Measurements from ENCODE around the gene TFAP2C. TPM values are rescaled to one million over a fixed set of nuclear protein-coding genes. Genes with fewer than 3 reads are reported as not detected.
A peak's percentile ranks its signal among the peaks of the same experiment; 100 is the strongest.

Gene TFAP2C
- total and polyA plus RNA-seq, 4 donors = under 0.01 TPM; not detected in 3

DNA sequence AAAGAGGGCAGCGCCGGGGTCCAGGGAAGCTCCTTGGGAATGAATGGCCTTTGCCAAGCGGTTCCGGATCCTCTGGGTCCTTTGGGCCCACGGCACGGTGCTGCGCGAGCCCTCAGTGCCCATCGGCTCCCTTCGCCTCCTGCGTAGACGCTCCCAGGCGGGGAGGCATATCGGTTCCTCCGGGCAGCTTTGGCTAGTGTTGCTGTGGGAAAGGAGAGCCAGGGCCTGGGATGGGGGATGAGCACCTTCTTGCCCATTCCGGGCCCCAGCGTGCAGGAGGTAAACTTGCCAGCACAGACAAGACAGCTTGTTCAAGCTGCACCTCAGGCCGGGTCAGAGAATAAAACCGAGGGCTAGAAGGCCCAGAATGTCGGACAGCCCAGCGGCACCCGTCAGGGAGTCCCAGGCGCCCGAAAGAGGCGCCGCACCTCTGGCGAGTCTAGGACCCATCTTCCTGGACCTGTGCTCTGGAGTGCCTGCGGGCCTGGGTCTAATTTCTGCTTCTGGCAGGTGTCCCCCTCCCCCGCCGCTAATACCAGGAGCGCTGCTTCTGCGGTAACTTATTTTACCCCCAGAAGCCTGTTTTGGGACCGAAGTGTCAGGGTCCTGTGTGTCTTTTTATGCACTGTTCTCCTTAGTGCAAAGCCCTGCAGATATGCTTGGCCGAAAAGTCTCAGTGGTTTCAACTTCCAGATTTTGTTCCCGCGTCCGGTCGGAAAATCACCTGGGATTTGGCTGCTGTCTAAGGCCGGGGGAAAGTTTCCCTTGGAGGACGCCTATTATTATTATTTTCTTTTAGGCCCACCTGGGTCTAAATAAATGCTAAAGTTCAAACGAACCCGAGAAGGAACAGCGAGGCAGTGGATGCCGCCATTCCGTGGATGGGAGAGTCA is 1.7 kb upstream of the TFAP2C start:
- TF ChIP-seq HNF4A (conservative IDR thresholded peaks at IDR 0.05) (no peak), MAX (IDR thresholded peaks at IDR 0.05) (no peak)
- no peak for DNase-seq (ENCODE audit: low spot score)
- H3K4me1 ChIP-seq (ENCODE audit: control insufficient read depth in 4 of 4, insufficient read depth in 4 of 4, low read length in 3 of 4) = peaks cover 13 to 30% (median 19%) of the 10 kb centered on the region in 4 donors

GRCh38 chr20:56628015-56628872 is 862 bp upstream of the TFAP2C start:
- 4% methylated on average over 48 of the region's 48 CpGs for WGBS
- Histone ChIP-seq H3K36me3 (ENCODE audit: control insufficient read depth in 4 of 4, insufficient read depth in 3 of 4, low read depth in 1 of 4, low read length in 3 of 4) (no peaks in the 10 kb centered on the region), H3K27me3 (ENCODE audit: control insufficient read depth in 4 of 4, insufficient read depth in 4 of 4, low read length in 3 of 4) (peaks cover 7 to 37% (median 20%) of the 10 kb centered on the region in 4 donors), H3K9me3 (ENCODE audit: control insufficient read depth in 4 of 4, low read length in 3 of 4) (no peaks in the 10 kb centered on the region), H3K9ac (ENCODE audit: low read depth in 1 of 2, low read length in 2 of 2) (no peak overlapping the region), H3K4me3 (ENCODE audit: low read depth in 1 of 3, low read length in 3 of 3) (peak overlapping the region in 1 of 3 donors; percentile 31), H3K27ac (ENCODE audit: low read depth in 1 of 2, low read length in 2 of 2) (no peak overlapping the region), H3K4me1 (ENCODE audit: control insufficient read depth in 4 of 4, insufficient read depth in 4 of 4, low read length in 3 of 4) (peaks cover 13 to 30% (median 19%) of the 10 kb centered on the region in 4 donors)
- DNase-seq (ENCODE audit: low spot score) = no peak
- TF ChIP-seq, protein P1, sequence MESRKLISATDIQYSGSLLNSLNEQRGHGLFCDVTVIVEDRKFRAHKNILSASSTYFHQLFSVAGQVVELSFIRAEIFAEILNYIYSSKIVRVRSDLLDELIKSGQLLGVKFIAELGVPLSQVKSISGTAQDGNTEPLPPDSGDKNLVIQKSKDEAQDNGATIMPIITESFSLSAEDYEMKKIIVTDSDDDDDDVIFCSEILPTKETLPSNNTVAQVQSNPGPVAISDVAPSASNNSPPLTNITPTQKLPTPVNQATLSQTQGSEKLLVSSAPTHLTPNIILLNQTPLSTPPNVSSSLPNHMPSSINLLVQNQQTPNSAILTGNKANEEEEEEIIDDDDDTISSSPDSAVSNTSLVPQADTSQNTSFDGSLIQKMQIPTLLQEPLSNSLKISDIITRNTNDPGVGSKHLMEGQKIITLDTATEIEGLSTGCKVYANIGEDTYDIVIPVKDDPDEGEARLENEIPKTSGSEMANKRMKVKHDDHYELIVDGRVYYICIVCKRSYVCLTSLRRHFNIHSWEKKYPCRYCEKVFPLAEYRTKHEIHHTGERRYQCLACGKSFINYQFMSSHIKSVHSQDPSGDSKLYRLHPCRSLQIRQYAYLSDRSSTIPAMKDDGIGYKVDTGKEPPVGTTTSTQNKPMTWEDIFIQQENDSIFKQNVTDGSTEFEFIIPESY (IDR thresholded peaks at IDR 0.05) = no peak
- TF ChIP-seq CTCF (IDR thresholded peaks at IDR 0.05; ENCODE audit: low read depth, low read length, missing input control) (no peak), TAF1 (conservative IDR thresholded peaks at IDR 0.05) (no peak), GABPA (IDR thresholded peaks at IDR 0.05 in 1 of 2, conservative IDR thresholded peaks at IDR 0.05 in 1 of 2) (no peak), YY1 (IDR thresholded peaks at IDR 0.05) (no peak), RAD21 (IDR thresholded peaks at IDR 0.05) (no peak)

More for the DNA sequence above, 1.7 kb upstream of the TFAP2C start:
- H3K27me3 ChIP-seq (ENCODE audit: control insufficient read depth in 4 of 4, insufficient read depth in 4 of 4, low read length in 3 of 4) = peaks cover 6 to 37% (median 20%) of the 10 kb centered on the region in 4 donors
- 10% methylated on average over 45 of the region's 45 CpGs for WGBS
- no peak overlapping the region for H3K27ac ChIP-seq (ENCODE audit: low read depth in 1 of 2, low read length in 2 of 2)
- no peaks in the 10 kb centered on the region for H3K36me3 ChIP-seq (ENCODE audit: control insufficient read depth in 4 of 4, insufficient read depth in 3 of 4, low read depth in 1 of 4, low read length in 3 of 4)
- H3K4me3 ChIP-seq (ENCODE audit: low read depth in 1 of 3, low read length in 3 of 3) = no peak overlapping the region
- no peak overlapping the region for H3K9ac ChIP-seq (ENCODE audit: low read depth in 1 of 2, low read length in 2 of 2)
- no peaks in the 10 kb centered on the region for H3K9me3 ChIP-seq (ENCODE audit: control insufficient read depth in 4 of 4, low read length in 3 of 4)

GRCh38 chr20:56629464-56630085 is 469 bp downstream of the TFAP2C start:
- WGBS = 2% methylated on average over 39 of the region's 39 CpGs

More at GRCh38 chr20:56629464-56630085, 469 bp downstream of the TFAP2C start:
- H3K9ac ChIP-seq (ENCODE audit: low read depth in 1 of 2, low read length in 2 of 2) = no peak overlapping the region
- TF ChIP-seq, protein P1 (IDR thresholded peaks at IDR 0.05) = no peak
- no peak for TF ChIP-seq HNF4G (IDR thresholded peaks at IDR 0.05)
- no peak for TF ChIP-seq EGR1 (IDR thresholded peaks at IDR 0.05; ENCODE audit: low read depth in 2 of 2)
- TF ChIP-seq SP1 (IDR thresholded peaks at IDR 0.05) = no peak
- no peak for TF ChIP-seq FOXA1 (IDR thresholded peaks at IDR 0.05)
- no peak for TF ChIP-seq FOXA2 (IDR thresholded peaks at IDR 0.05)
- TF ChIP-seq YY1 (IDR thresholded peaks at IDR 0.05) = no peak
- H3K4me3 ChIP-seq (ENCODE audit: low read depth in 1 of 3, low read length in 3 of 3) = peak overlapping the region in 1 of 3 donors; percentile 34
- no peaks in the 10 kb centered on the region for H3K36me3 ChIP-seq (ENCODE audit: control insufficient read depth in 4 of 4, insufficient read depth in 3 of 4, low read depth in 1 of 4, low read length in 3 of 4)
- H3K27ac ChIP-seq (ENCODE audit: low read depth in 1 of 2, low read length in 2 of 2) = no peak overlapping the region
- no peaks in the 10 kb centered on the region for H3K9me3 ChIP-seq (ENCODE audit: control insufficient read depth in 4 of 4, low read length in 3 of 4)
- peaks cover 7 to 37% (median 20%) of the 10 kb centered on the region in 4 donors for H3K27me3 ChIP-seq (ENCODE audit: control insufficient read depth in 4 of 4, insufficient read depth in 4 of 4, low read length in 3 of 4)
- DNase-seq (ENCODE audit: low spot score) = no peak
- peaks cover 13 to 30% (median 19%) of the 10 kb centered on the region in 4 donors for H3K4me1 ChIP-seq (ENCODE audit: control insufficient read depth in 4 of 4, insufficient read depth in 4 of 4, low read length in 3 of 4)
